Islet precursor cell (in vitro differentiated cells): ENCODE results near the gene PRKCE.
A peak's percentile ranks its signal among the peaks of the same experiment; 100 is the strongest.

ENCODE experiments used
- DNase-seq: peaks from one replicate; pipeline ENCODE4 v3.0.0-alpha.2; 2018

The PRKCE gene

GRCh38 chr2:46067501-46068305, 416.2 kb downstream of the PRKCE start:
- peak; percentile 85 for DNase-seq

- DNase-seq, result no peak
Observed at GRCh38 chr2:46068636-46069035, 417.2 kb downstream of the PRKCE start.

GRCh38 chr2:46071074-46071473, 419.6 kb downstream of the PRKCE start:
- no peak for DNase-seq

- DNase-seq, result no peak
Observed at GRCh38 chr2:46072101-46072820, 420.8 kb downstream of the PRKCE start.

- DNase-seq, result peak; percentile 98
Observed at GRCh38 chr2:46073540-46074046, 422.1 kb downstream of the PRKCE start.

- DNase-seq, result no peak
Observed at GRCh38 chr2:46074501-46074900, 423.0 kb downstream of the PRKCE start.

- no peak for DNase-seq
Observed at GRCh38 chr2:46075848-46076247, 424.4 kb downstream of the PRKCE start.

GRCh38 chr2:46076251-46076650, 424.8 kb downstream of the PRKCE start:
- DNase-seq, result no peak

GRCh38 chr2:46076875-46077274, 425.4 kb downstream of the PRKCE start:
- no peak for DNase-seq

- no peak for DNase-seq
Observed at GRCh38 chr2:46077522-46078107, 426.1 kb downstream of the PRKCE start.

- no peak for DNase-seq
Observed at GRCh38 chr2:46079985-46080560, 428.6 kb downstream of the PRKCE start.

GRCh38 chr2:46082531-46083485, 431.3 kb downstream of the PRKCE start:
- DNase-seq, result no peak

GRCh38 chr2:46086578-46087070, 435.1 kb downstream of the PRKCE start:
- no peak for DNase-seq

- DNase-seq, result no peak
Observed at GRCh38 chr2:46087492-46087891, 436.0 kb downstream of the PRKCE start.

- peak; percentile 77 for DNase-seq
Observed at GRCh38 chr2:46091004-46091403, 439.5 kb downstream of the PRKCE start.

GRCh38 chr2:46091961-46092667, 440.6 kb downstream of the PRKCE start:
- DNase-seq, result no peak

- DNase-seq, result no peak
Observed at GRCh38 chr2:46094689-46095088, 443.2 kb downstream of the PRKCE start.

GRCh38 chr2:46095830-46096229, 444.4 kb downstream of the PRKCE start:
- DNase-seq, result no peak

GRCh38 chr2:46096260-46096659, 444.8 kb downstream of the PRKCE start:
- DNase-seq, result no peak

- DNase-seq, result no peak
Observed at GRCh38 chr2:46097714-46098480, 446.4 kb downstream of the PRKCE start.
